Central memory CD8-positive, alpha-beta T cell (primary cell): ENCODE data around the gene RNF182.
"Not testable (repeated sequence)": the region's sequence is repeated elsewhere in the genome, so short reads cannot be mapped to it uniquely, and the experiment has no call there.

Source experiments
- ATAC-seq: fragments of 150-1000 bp; cut with Tn5 transposase; replicated peaks from 2 replicates; pipeline ENCODE4 v1.10.0; 2022; ENCODE audit warnings: mild to moderate bottlenecking, moderate FRiP score, moderate number of reproducible peaks; ENCODE audit not compliant: poor library complexity, severe bottlenecking; ENCODE audit errors: extremely low read depth
- DNase-seq, 2 donors: peaks; one replicate each; pipeline ENCODE4 v3.0.0; 2021; ENCODE audit warnings: low spot score in 2 of 2
- H3K27ac Mint-ChIP-seq: one replicate; pipeline ENCODE4 v1.8.0; 2022; ENCODE audit warnings: low read depth, mild to moderate bottlenecking, moderate library complexity, mixed read lengths
- H3K27me3 Mint-ChIP-seq: one replicate; pipeline ENCODE4 v1.8.0; 2022; ENCODE audit warnings: mixed read lengths
- H3K36me3 Mint-ChIP-seq: one replicate; pipeline ENCODE4 v1.8.0; 2022; ENCODE audit warnings: mild to moderate bottlenecking, moderate library complexity, mixed read lengths; ENCODE audit not compliant: insufficient read depth
- H3K4me1 Mint-ChIP-seq: one replicate; pipeline ENCODE4 v1.8.0; 2022; ENCODE audit warnings: mixed read lengths
- H3K4me3 Mint-ChIP-seq: one replicate; pipeline ENCODE4 v1.8.0; 2022; ENCODE audit warnings: mild to moderate bottlenecking, moderate library complexity, mixed read lengths
- H3K9me3 Mint-ChIP-seq: one replicate; pipeline ENCODE4 v1.8.0; 2022; ENCODE audit warnings: mixed read lengths

The RNF182 gene

DNA sequence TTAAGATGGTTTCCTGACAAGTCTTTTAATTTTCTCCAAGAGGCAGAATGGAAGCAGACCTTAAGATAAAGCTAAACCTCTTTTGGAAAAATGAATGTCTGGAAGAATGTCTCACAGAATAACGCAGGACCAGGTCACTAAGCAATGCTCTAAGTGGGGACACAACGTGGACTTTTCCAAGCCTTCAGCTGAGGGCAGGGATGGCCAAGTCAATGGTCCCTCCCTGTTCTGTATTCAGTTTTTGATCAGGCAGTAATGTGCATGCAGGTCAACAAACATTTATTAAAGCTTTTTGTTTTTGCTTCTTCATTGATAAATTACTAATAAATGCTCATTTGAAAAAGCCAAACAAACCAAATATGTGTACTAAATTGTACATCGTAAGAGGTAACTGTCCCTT is 2.0 kb upstream of the RNF182 start:
- H3K27me3 Mint-ChIP-seq: peaks cover 64% of the 10 kb centered on the region
- H3K36me3 Mint-ChIP-seq: peaks cover 3% of the 10 kb centered on the region
- H3K9me3 Mint-ChIP-seq: no peaks in the 10 kb centered on the region
- no peak overlapping the region for H3K27ac Mint-ChIP-seq
- DNase-seq (no peak), ATAC-seq (no peak)
- peaks cover 16% of the 10 kb centered on the region for H3K4me1 Mint-ChIP-seq
- H3K4me3 Mint-ChIP-seq: no peak overlapping the region

DNA sequence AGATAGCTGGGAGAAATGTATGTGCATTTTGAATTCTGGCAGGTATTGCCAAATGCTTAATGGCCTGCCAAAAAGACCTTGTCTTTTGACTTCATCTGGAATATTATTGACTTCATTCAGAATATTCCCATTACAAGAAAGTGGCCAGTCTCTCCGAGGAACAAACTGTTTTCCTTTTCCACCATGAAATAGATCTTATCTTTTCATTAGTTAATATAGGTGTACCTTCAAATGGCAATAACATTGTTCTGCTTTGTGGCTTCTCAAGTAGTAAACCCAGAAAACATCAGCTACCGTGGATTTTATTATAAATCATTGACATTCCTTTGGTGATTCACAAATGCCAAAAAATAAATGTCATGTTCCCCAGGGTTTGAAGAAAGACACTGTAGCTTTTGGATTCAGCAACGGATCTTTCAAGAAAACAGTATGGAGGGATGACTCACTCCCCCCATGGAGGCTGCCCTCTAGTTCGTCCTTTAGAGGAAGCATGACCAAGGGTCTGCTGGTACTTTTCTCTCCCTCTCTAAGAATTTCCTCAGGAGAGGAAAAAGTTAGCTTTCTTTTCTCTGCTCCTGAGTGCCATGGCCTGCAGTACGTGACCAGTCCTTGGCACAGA is 1.1 kb upstream of the RNF182 start:
- H3K4me1 Mint-ChIP-seq: peaks cover 16% of the 10 kb centered on the region
- peaks cover 64% of the 10 kb centered on the region for H3K27me3 Mint-ChIP-seq
- no peak for DNase-seq
- no peak overlapping the region for H3K27ac Mint-ChIP-seq
- no peaks in the 10 kb centered on the region for H3K9me3 Mint-ChIP-seq
- H3K36me3 Mint-ChIP-seq: peaks cover 5% of the 10 kb centered on the region
- ATAC-seq: no peak
- H3K4me3 Mint-ChIP-seq: peak overlapping the region; percentile 74

DNA sequence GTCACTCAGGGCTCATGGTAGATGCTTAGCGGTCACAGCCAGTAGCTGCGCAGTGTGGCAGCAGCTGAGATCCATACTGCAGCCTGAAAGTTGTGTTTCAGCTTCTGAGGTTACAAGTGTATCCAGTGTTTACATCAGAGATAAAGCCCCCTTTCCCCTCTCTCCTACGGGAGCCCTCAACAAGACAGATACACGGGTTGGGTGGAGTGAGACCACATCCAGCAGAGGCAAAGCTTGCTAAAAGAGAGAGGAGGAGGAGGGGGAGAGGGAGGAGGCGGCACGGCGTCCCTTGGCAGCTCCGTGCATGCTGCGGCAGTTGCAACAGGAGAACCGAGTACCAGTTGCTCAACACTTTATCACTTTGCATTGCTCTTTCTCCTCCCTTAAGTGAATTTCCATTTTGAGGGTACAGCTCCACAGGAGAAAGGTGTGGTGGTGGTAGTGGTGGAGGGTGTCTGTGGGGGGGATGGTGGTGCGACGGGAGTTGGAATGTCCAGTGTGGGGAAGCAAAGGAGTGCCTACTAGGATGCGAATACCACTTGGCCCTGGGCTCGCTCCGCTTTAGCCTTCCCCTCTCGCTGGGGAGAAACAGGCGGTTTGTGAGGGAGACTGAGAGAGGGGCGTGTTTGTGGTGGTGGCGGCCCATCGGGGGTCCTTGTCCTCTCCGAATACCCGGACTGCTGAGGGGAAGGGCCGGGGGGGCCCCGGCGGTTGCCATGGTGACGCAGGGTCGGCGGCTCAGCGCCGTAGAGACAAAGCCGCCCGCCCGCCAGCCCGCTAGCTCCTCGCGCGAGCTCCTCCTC is 405 bp upstream of the RNF182 start:
- Mint-ChIP-seq H3K27me3 (peaks cover 70% of the 10 kb centered on the region), H3K9me3 (no peaks in the 10 kb centered on the region), H3K4me3 (peak overlapping the region; percentile 74), H3K27ac (no peak overlapping the region), H3K4me1 (peaks cover 16% of the 10 kb centered on the region), H3K36me3 (peaks cover 5% of the 10 kb centered on the region)
- ATAC-seq (peak; percentile 30), DNase-seq (no peak)

DNA sequence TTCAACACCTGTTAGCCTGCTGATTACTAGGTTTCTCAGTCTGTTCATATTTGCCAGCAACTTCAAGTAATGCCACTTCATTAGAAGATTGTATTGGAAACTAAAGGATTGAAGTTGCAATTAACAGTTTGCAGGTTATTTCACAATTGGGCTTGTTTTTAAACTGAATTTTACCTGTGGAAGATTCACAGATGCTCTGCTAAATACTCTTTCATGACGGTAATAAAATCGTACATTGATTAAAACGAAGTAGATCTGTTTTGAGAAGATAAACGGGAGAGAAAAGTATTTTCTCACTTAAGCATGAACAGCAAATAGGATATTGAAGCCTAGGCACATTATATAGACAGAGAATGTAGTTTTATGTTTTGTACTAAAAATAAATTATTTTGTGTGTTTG is 1.6 kb downstream of the RNF182 start:
- H3K9me3 Mint-ChIP-seq: no peaks in the 10 kb centered on the region
- no peak for DNase-seq
- peaks cover 5% of the 10 kb centered on the region for H3K36me3 Mint-ChIP-seq
- no peak for ATAC-seq
- H3K27ac Mint-ChIP-seq: no peak overlapping the region
- peaks cover 90% of the 10 kb centered on the region for H3K27me3 Mint-ChIP-seq
- peaks cover 16% of the 10 kb centered on the region for H3K4me1 Mint-ChIP-seq
- no peak overlapping the region for H3K4me3 Mint-ChIP-seq

DNA sequence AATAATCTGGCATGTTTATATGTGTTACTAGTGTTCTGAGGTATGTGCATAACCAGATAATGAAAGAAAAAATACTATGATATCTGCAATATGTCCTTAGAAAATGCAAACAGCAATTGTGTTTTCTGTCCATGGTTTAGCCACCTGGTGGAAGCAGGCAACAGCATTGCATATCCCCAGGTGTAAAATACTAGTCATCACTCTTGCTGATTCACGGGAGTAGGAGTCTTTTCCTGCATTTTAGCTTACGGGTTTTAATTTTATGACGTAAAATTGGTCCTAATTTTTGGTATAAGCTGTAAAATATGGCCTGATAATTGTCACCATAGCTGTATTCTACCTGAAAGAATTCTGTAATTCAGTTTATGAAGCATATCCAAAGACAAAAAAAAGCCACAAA is 2.5 kb downstream of the RNF182 start:
- no peak overlapping the region for H3K4me3 Mint-ChIP-seq
- ATAC-seq: no peak
- no peak overlapping the region for H3K27ac Mint-ChIP-seq
- H3K36me3 Mint-ChIP-seq: peaks cover 5% of the 10 kb centered on the region
- H3K9me3 Mint-ChIP-seq: no peaks in the 10 kb centered on the region
- H3K27me3 Mint-ChIP-seq: peaks cover 96% of the 10 kb centered on the region
- no peak for DNase-seq
- H3K4me1 Mint-ChIP-seq: peaks cover 16% of the 10 kb centered on the region

DNA sequence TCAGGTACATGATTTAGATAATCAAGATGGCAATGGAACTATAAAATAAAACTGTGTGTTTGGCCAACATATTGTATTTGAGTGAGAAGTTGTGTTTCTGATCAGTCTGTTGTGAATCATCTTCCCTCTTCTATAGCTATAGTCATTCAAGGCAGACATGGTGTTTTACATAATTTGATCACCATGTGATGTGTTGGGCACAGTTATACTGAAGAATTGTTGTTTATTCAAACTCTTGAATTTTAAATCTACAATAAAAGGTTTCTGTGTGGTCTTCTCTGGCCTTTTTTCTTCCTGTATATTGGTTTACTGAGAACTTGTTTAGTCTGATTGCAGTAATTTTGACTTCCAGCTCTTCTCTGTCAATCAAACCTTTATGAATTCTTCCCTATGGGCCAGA is 4.4 kb downstream of the RNF182 start:
- Mint-ChIP-seq H3K27ac (no peak overlapping the region), H3K9me3 (no peaks in the 10 kb centered on the region), H3K4me3 (no peak overlapping the region), H3K27me3 (peaks cover 78% of the 10 kb centered on the region), H3K4me1 (peaks cover 12% of the 10 kb centered on the region), H3K36me3 (peaks cover 3% of the 10 kb centered on the region)
- DNase-seq: no peak
- no peak for ATAC-seq

DNA sequence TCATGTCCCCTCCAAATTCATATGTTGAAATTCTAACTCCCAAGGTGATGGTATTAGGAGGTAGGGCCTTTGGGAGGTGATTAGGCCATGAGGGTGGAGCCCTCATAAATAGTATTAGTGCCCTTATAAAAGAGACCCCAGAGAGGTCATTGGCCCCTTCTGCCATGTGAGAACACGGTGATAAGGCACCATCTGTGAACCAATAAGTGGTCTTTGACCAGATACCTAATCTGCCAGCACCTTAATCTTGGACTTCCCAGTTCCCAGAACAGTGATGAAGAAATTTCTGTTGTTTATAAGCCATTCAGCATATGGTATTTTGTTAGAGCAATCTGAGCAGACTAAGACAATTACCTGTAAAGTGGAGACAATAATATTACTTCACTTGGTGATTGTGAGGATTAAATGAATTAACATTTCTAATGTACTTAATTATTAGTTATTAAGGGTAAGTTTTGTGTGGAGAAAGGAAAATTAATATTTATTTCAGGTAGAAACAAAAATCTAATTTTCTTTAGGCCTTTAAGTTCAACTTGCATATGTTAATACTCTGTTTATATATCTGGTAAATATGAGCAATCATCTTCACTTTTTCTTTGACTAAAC is 7.1 kb downstream of the RNF182 start:
- peaks cover 2% of the 10 kb centered on the region for H3K36me3 Mint-ChIP-seq
- no peak overlapping the region for H3K4me3 Mint-ChIP-seq
- H3K27ac Mint-ChIP-seq: no peak overlapping the region
- DNase-seq: no peak
- H3K27me3 Mint-ChIP-seq: peaks cover 51% of the 10 kb centered on the region
- H3K4me1 Mint-ChIP-seq: no peaks in the 10 kb centered on the region
- ATAC-seq: no peak
- H3K9me3 Mint-ChIP-seq: no peaks in the 10 kb centered on the region

DNA sequence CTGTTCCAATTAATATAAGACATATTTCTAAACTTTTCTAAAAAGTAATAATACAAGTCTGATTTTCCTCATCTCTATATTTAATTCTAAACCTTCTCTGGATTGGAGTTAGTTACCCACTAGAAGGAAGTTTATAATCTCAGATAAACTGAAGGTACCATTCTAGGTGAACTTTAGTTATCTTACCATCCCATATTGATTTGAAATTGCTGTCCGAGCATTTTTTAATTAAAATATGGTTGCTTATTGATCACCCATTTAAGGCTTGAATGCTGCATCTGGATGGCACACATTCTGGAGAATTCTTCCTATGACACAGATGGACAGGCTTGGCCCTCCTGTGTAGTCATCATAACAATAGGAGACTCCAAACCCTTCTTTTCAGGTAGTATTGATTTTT is 8.0 kb downstream of the RNF182 start:
- H3K4me3 Mint-ChIP-seq: no peak overlapping the region
- H3K27ac Mint-ChIP-seq: no peak overlapping the region
- peaks cover 42% of the 10 kb centered on the region for H3K27me3 Mint-ChIP-seq
- ATAC-seq (no peak), DNase-seq (no peak)
- H3K36me3 Mint-ChIP-seq: peaks cover 2% of the 10 kb centered on the region
- no peaks in the 10 kb centered on the region for H3K9me3 Mint-ChIP-seq
- H3K4me1 Mint-ChIP-seq: no peaks in the 10 kb centered on the region

DNA sequence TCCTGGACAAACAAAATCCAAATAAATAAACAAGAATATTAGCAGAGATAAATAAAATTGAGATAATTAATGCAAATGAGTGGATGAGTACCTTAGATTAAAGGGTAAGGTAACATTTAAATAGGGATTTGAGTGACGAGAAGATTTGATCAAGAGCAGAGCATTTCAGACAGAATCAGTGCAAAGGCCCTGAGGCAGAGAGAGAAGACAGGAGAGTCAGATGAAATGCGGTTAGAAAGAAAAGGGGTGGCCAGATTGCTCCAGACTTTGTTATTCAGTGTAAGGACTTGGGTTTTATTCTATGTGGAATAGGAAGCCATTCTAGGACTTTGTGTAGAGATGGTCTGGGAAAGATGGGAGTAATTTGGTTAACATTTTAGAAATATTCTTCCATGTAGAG is 10.0 kb downstream of the RNF182 start:
- Mint-ChIP-seq H3K27me3 (peaks cover 23% of the 10 kb centered on the region), H3K9me3 (no peaks in the 10 kb centered on the region), H3K36me3 (no peaks in the 10 kb centered on the region), H3K4me3 (no peak overlapping the region), H3K4me1 (no peaks in the 10 kb centered on the region), H3K27ac (no peak overlapping the region)
- ATAC-seq: no peak
- no peak for DNase-seq

DNA sequence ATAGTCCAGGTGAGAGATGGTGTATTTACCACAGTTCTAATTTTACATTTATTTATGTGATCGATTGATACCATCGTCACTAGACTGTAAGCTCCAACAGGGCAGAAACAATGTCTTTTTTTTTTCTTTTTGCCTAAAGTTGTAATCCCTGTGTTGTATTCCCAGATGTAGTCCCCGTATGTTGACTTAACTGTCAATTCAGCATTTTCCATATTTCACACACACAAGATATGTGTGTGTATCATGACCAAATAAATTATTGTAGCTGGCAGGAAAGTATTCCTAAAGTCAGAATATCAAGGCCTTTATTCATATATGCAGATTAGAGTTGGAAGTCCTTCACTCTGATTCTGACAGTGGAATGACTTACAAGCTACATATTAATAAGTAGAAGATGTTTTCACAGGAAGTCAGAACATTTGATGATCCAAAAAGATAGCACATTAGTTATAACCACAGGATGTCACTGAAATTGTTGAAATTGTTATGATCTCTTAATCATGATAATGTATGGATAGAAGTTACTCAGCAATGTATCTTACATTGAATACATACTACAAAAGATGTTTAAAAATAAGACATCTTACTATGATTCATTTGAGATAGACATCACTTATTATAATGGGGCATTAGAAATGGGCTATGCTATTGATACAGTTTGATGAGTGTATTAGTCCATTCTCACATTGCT is 10.6 kb downstream of the RNF182 start:
- H3K27me3 Mint-ChIP-seq: peaks cover 19% of the 10 kb centered on the region
- H3K27ac Mint-ChIP-seq: no peak overlapping the region
- DNase-seq (no peak), ATAC-seq (no peak)
- no peaks in the 10 kb centered on the region for H3K4me1 Mint-ChIP-seq
- H3K36me3 Mint-ChIP-seq: no peaks in the 10 kb centered on the region
- no peak overlapping the region for H3K4me3 Mint-ChIP-seq
- H3K9me3 Mint-ChIP-seq: no peaks in the 10 kb centered on the region

DNA sequence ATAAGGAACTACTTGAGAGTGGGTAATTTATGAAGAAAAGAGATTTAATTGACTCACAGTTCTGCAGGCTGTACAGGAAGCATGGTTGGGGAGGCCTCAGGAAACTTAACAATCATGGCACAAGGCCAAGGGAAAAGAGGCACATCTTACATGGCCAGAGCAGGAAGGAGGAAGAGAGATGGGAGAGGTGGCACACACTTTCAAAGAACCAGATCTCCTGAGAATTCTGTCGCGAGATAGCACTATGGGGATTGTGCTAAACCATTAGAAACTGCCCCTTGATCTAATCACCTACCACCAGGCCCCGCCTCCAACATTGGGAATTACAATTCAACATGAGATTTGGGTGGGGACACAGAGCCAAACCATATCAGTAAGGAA is 11.1 kb downstream of the RNF182 start:
- not testable (repeated sequence) for H3K27ac Mint-ChIP-seq, DNase-seq, H3K4me3 Mint-ChIP-seq, H3K36me3 Mint-ChIP-seq, ATAC-seq, H3K9me3 Mint-ChIP-seq, H3K4me1 Mint-ChIP-seq
- H3K27me3 Mint-ChIP-seq: peaks cover 19% of the 10 kb centered on the region

DNA sequence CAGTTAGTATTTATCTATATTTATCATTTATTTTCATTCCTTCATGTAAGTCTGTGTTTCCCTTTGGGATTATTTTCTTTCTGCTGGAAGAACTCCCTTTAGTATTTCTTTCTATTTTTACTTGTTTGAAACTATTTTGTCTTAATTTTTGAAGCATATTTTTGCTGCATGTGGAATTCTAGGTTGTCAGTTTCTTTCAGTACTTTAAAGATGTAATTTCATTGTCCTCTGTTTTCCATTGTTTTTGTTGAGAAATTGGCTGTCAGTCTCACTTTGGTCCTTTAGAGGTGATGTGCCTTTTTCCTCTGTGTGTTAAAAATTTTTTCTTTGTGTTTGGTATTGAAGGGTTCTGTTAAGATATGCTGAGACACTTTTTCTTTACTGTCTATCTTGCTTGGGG is 17.1 kb downstream of the RNF182 start:
- DNase-seq: no peak
- Mint-ChIP-seq H3K36me3 (no peaks in the 10 kb centered on the region), H3K9me3 (no peaks in the 10 kb centered on the region), H3K27me3 (peaks cover 65% of the 10 kb centered on the region), H3K27ac (no peak overlapping the region), H3K4me1 (no peaks in the 10 kb centered on the region), H3K4me3 (no peak overlapping the region)
- ATAC-seq: no peak
